UCSD-AML1 (cell line): ENCODE data around the gene DRC1.
"Not testable (repeated sequence)": the region's sequence is repeated elsewhere in the genome, so short reads cannot be mapped to it uniquely, and the experiment has no call there.

Experiments
- DNase-seq: peaks from one replicate; lab custom pipeline; 2025; ENCODE audit not compliant: unreplicated experiment; lab: John Stamatoyannopoulos, UW

DRC1 gene

GRCh38 chr2:26401739-26402541 lies at the start of gene DRC1:
DRC1 (plus strand) TSS chr2:26401920; CDS start chr2:26401990, 70 bp downstream.
- DNase-seq = no peak

- DNase-seq = no peak
These were observed 48.8 kb upstream of the DRC1 start for GRCh38 chr2:26352892-26353291.

GRCh38 chr2:26354469-26354868 lies 47.3 kb upstream of the DRC1 start:
- DNase-seq = not testable (repeated sequence)

- DNase-seq = no peak
These were observed 46.4 kb upstream of the DRC1 start for GRCh38 chr2:26355038-26355995.

- no peak for DNase-seq
These were observed 45.6 kb upstream of the DRC1 start for GRCh38 chr2:26356111-26356510.

- no peak for DNase-seq
These were observed 44.9 kb upstream of the DRC1 start for GRCh38 chr2:26356771-26357170.

GRCh38 chr2:26359886-26360473 lies 41.7 kb upstream of the DRC1 start:
- DNase-seq = no peak

- no peak for DNase-seq
These were observed 38.4 kb upstream of the DRC1 start for GRCh38 chr2:26363323-26363722.

- no peak for DNase-seq
These were observed 37.8 kb upstream of the DRC1 start for GRCh38 chr2:26363958-26364357.

- DNase-seq = no peak
These were observed 37.1 kb upstream of the DRC1 start for GRCh38 chr2:26364669-26365068.

- no peak for DNase-seq
These were observed 34.8 kb upstream of the DRC1 start for GRCh38 chr2:26366957-26367356.

- DNase-seq = not testable (repeated sequence)
These were observed 32.1 kb upstream of the DRC1 start for GRCh38 chr2:26369664-26370063.

GRCh38 chr2:26370909-26371308 lies 30.8 kb upstream of the DRC1 start:
- DNase-seq = not testable (repeated sequence)

GRCh38 chr2:26376799-26377198 lies 24.9 kb upstream of the DRC1 start:
- no peak for DNase-seq

- no peak for DNase-seq
These were observed 21.4 kb upstream of the DRC1 start for GRCh38 chr2:26380281-26380680.

GRCh38 chr2:26382564-26382963 lies 19.2 kb upstream of the DRC1 start:
- no peak for DNase-seq

GRCh38 chr2:26384183-26384582 lies 17.5 kb upstream of the DRC1 start:
- no peak for DNase-seq

- DNase-seq = no peak
These were observed 17.1 kb upstream of the DRC1 start for GRCh38 chr2:26384597-26384996.

GRCh38 chr2:26387189-26387588 lies 14.5 kb upstream of the DRC1 start:
- no peak for DNase-seq

GRCh38 chr2:26394694-26395093 lies 7.0 kb upstream of the DRC1 start:
- no peak for DNase-seq

- no peak for DNase-seq
These were observed 6.3 kb upstream of the DRC1 start for GRCh38 chr2:26395394-26395793.
